MM.1S (cell line): ENCODE results near the gene HINT2.

Experiments
- DNase-seq: peaks from one replicate; pipeline ENCODE4 v3.0.0-alpha.2; 2015
- H2AFZ ChIP-seq: fragments of 300-600 bp; sonication (generic); 2 replicates; pipeline ENCODE4 v1.6.0; 2016; ENCODE audit warnings: antibody characterized with exemption, low read length
- H3F3A ChIP-seq: fragments of 300-600 bp; sonication (generic); 2 replicates; pipeline ENCODE4 v1.6.1; 2016; ENCODE audit warnings: mild to moderate bottlenecking, antibody characterized with exemption, low read length, moderate library complexity, mixed read lengths; ENCODE audit not compliant: insufficient read depth
- H3K27ac ChIP-seq: fragments of 300-600 bp; sonication (generic); 2 replicates; pipeline ENCODE4 v1.5.1; 2016; ENCODE audit warnings: mild to moderate bottlenecking, low read length
- H3K27me3 ChIP-seq: fragments of 300-600 bp; sonication (generic); replicated peaks from 2 replicates; pipeline ENCODE4 v1.6.0; 2016; ENCODE audit warnings: low read length; ENCODE audit not compliant: insufficient read depth
- H3K36me3 ChIP-seq: fragments of 300-600 bp; sonication (generic); replicated peaks from 2 replicates; pipeline ENCODE4 v1.6.1; 2016; ENCODE audit warnings: mild to moderate bottlenecking, low read length, mixed read lengths; ENCODE audit not compliant: insufficient read depth
- H3K4me1 ChIP-seq: fragments of 300-600 bp; sonication (generic); 2 replicates; pipeline ENCODE4 v1.6.1; 2016; ENCODE audit warnings: low read length, mixed read lengths
- H3K4me2 ChIP-seq: fragments of 300-600 bp; sonication (generic); 2 replicates; pipeline ENCODE4 v1.6.0; 2016; ENCODE audit warnings: low read depth, low read length
- H3K4me3 ChIP-seq: fragments of 300-600 bp; sonication (generic); 2 replicates; pipeline ENCODE4 v1.5.1; 2016; ENCODE audit warnings: low read length, mixed read lengths
- H3K79me2 ChIP-seq: fragments of 300-600 bp; sonication (generic); 2 replicates; pipeline ENCODE4 v1.6.1; 2016; ENCODE audit warnings: mixed run types, low read length, mixed read lengths
- H3K9ac ChIP-seq: fragments of 300-600 bp; sonication (generic); 2 replicates; pipeline ENCODE4 v1.6.1; 2016; ENCODE audit warnings: low read length, mixed read lengths
- H3K9me2 ChIP-seq: fragments of 300-600 bp; sonication (generic); replicated peaks from 2 replicates; pipeline ENCODE4 v1.6.1; 2016; ENCODE audit warnings: mild to moderate bottlenecking, low read length, mixed read lengths; ENCODE audit not compliant: insufficient read depth
- H3K9me3 ChIP-seq: fragments of 300-600 bp; sonication (generic); replicated peaks from 2 replicates; pipeline ENCODE4 v1.6.1; 2016; ENCODE audit warnings: mild to moderate bottlenecking, low read length, mixed read lengths; ENCODE audit not compliant: insufficient read depth
- H4K20me1 ChIP-seq: fragments of 300-600 bp; sonication (generic); 2 replicates; pipeline ENCODE4 v1.6.1; 2016; ENCODE audit warnings: mild to moderate bottlenecking, low read length, moderate library complexity, mixed read lengths; ENCODE audit not compliant: insufficient read depth
- EZH2 ChIP-seq: fragments of 300-600 bp; sonication (generic); optimal IDR thresholded peaks from 2 replicates; pipeline ENCODE3; 2017; ENCODE audit warnings: low read depth, mild to moderate bottlenecking, antibody characterized with exemption, low read length, mixed read lengths
- EZH2phosphoT487 ChIP-seq: fragments of 300-600 bp; sonication (generic); IDR thresholded peaks from 2 replicates; pipeline ENCODE4 v1.6.1; 2018; ENCODE audit warnings: antibody characterized with exemption, low read length
- TF ChIP-seq, protein P1 (sequence below): fragments of 300-600 bp; sonication (generic); IDR thresholded peaks from 2 replicates; pipeline ENCODE4 v1.5.1; 2016; ENCODE audit warnings: antibody characterized with exemption, low read length, mixed read lengths

The HINT2 gene

GRCh38 chr9:35791297-35791921 is 23.4 kb downstream of the HINT2 start, which contains the start of gene NPR2:
NPR2 (plus strand) TSS chr9:35791591; CDS start chr9:35792409, 818 bp downstream.
- H3K27ac ChIP-seq = no peak within 1 kb of the TSS
- H4K20me1 ChIP-seq = no peaks in the 10 kb centered on the region
- H3K4me2 ChIP-seq = no peak within 1 kb of the TSS
- peaks cover 11% of the 10 kb centered on the region for H3K4me1 ChIP-seq
- H3K9me3 ChIP-seq = no peaks in the 10 kb centered on the region
- H3K4me3 ChIP-seq = no peak within 1 kb of the TSS
- H2AFZ ChIP-seq = no peak within 1 kb of the TSS
- no peaks in the 10 kb centered on the region for H3K36me3 ChIP-seq
- TF ChIP-seq, protein P1, sequence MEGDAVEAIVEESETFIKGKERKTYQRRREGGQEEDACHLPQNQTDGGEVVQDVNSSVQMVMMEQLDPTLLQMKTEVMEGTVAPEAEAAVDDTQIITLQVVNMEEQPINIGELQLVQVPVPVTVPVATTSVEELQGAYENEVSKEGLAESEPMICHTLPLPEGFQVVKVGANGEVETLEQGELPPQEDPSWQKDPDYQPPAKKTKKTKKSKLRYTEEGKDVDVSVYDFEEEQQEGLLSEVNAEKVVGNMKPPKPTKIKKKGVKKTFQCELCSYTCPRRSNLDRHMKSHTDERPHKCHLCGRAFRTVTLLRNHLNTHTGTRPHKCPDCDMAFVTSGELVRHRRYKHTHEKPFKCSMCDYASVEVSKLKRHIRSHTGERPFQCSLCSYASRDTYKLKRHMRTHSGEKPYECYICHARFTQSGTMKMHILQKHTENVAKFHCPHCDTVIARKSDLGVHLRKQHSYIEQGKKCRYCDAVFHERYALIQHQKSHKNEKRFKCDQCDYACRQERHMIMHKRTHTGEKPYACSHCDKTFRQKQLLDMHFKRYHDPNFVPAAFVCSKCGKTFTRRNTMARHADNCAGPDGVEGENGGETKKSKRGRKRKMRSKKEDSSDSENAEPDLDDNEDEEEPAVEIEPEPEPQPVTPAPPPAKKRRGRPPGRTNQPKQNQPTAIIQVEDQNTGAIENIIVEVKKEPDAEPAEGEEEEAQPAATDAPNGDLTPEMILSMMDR = no peak
- TF ChIP-seq EZH2 = no peak
- no peak for TF ChIP-seq EZH2phosphoT487
- DNase-seq = no peak
- no peaks in the 10 kb centered on the region for H3K9me2 ChIP-seq
- H3K27me3 ChIP-seq = peaks cover 2% of the 10 kb centered on the region; the same call in 1 of the 2 replicates
- H3K9ac ChIP-seq = no peak within 1 kb of the TSS
- H3F3A ChIP-seq = peaks cover 12% of the 10 kb centered on the region
- no peaks in the 10 kb centered on the region for H3K79me2 ChIP-seq

- no peak for TF ChIP-seq EZH2
- TF ChIP-seq, protein P1 = peak; percentile 85
- H3K9ac ChIP-seq = no peak overlapping the region
- H3K9me2 ChIP-seq = no peaks in the 10 kb centered on the region
- peak overlapping the region; percentile 27; the same call in 1 of the 2 replicates for H3K4me2 ChIP-seq
- no peaks in the 10 kb centered on the region for H3K9me3 ChIP-seq
- H2AFZ ChIP-seq = no peak overlapping the region
- no peaks in the 10 kb centered on the region for H3K36me3 ChIP-seq
- H3K4me1 ChIP-seq = peaks cover 11% of the 10 kb centered on the region
- H3F3A ChIP-seq = peaks cover 12% of the 10 kb centered on the region
- H4K20me1 ChIP-seq = no peaks in the 10 kb centered on the region
- H3K27me3 ChIP-seq = no peaks in the 10 kb centered on the region
- DNase-seq = peak; percentile 66
- no peak overlapping the region for H3K27ac ChIP-seq
- no peak overlapping the region for H3K4me3 ChIP-seq
- no peaks in the 10 kb centered on the region for H3K79me2 ChIP-seq
Observed at GRCh38 chr9:35790385-35791296, 24.2 kb downstream of the HINT2 start.

DNA sequence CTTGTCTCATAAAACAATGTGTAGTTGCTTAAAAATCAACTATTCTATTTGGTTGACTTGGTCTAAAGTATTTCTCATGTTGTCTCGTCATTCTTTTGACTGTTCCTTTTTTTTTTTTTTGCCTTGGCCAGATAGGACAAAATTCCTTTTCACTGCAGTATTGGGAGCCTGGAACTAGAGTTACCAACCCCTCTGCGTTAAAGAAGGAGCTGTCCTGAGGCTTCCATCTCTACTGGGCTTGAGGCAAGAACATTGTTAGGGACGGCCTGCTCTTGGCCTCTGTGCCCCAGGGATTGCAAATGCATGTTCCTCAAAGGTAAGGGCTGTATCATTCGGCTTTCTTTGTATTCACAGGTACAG is 24.8 kb downstream of the HINT2 start:
- H3K4me3 ChIP-seq = no peak overlapping the region
- no peak for DNase-seq
- no peak for TF ChIP-seq EZH2phosphoT487
- TF ChIP-seq, protein P1 = no peak
- no peak for TF ChIP-seq EZH2
- H3K9me2 ChIP-seq = no peaks in the 10 kb centered on the region
- H3K36me3 ChIP-seq = no peaks in the 10 kb centered on the region
- H3K4me2 ChIP-seq = peak overlapping the region; percentile 27; the same call in 1 of the 2 replicates
- H4K20me1 ChIP-seq = no peaks in the 10 kb centered on the region
- H2AFZ ChIP-seq = no peak overlapping the region
- no peaks in the 10 kb centered on the region for H3K9me3 ChIP-seq
- peaks cover 13% of the 10 kb centered on the region for H3K4me1 ChIP-seq
- peaks cover 12% of the 10 kb centered on the region for H3F3A ChIP-seq
- no peaks in the 10 kb centered on the region for H3K79me2 ChIP-seq
- no peak overlapping the region for H3K9ac ChIP-seq
- H3K27me3 ChIP-seq = no peaks in the 10 kb centered on the region
- peak overlapping the region; percentile 33; the same call in 1 of the 2 replicates for H3K27ac ChIP-seq
